CD4-positive, alpha-beta memory T cell (primary cell): Measurements from ENCODE around the gene KPTN. TPM values are rescaled to one million over a fixed set of nuclear protein-coding genes. Genes with fewer than 3 reads are reported as not detected.

Experiments used
- polyA plus RNA-seq, 2 donors: library from polyadenylated mRNA; unstranded; fragments of 300-500 nt; fragmentation: Illumina TruSeq; gene quantifications; one replicate each; pipeline ENCODE4 v1.2.3, GENCODE V29; 2021
- total RNA-seq, 2 experiments: library from RNA; stranded (reverse); gene quantifications; one replicate each; pipeline ENCODE4 v1.2.3, GENCODE V29; 2021

KPTN gene
- total and polyA plus RNA-seq, 4 experiments from 2014 or later = 4.0 to 10.6 (median 4.6) TPM

Other genes starting within 250 kb of the KPTN start
- gene CCDC9, start 227.7 kb downstream of the KPTN start, total RNA-seq = 10 to 100 TPM; 39.5 to 40.4 TPM
- 10 to 100 TPM in 1 of 2 donors, 1 to 10 TPM in 1; 4.6 to 11.9 TPM for gene CCDC9, start 227.7 kb downstream of the KPTN start, polyA plus RNA-seq
- 10 to 100 TPM; 15.1 to 16.7 TPM for gene INAFM1, start 209.3 kb downstream of the KPTN start, total RNA-seq
- 1 to 10 TPM; 1.8 to 1.9 TPM for gene INAFM1, start 209.3 kb downstream of the KPTN start, polyA plus RNA-seq
- gene C5AR1, start 174.4 kb downstream of the KPTN start, total RNA-seq = 1 to 10 TPM; 4.1 to 4.6 TPM
- gene C5AR1, start 174.4 kb downstream of the KPTN start, polyA plus RNA-seq = not detected
- 1 to 10 TPM; 2.1 to 2.9 TPM for gene C5AR2, start 152.0 kb downstream of the KPTN start, total RNA-seq
- gene C5AR2, start 152.0 kb downstream of the KPTN start, polyA plus RNA-seq = under 1 TPM; 0.10 to 0.11 TPM
- 10 to 100 TPM; 26.5 to 27.3 TPM for gene DHX34, start 134.9 kb downstream of the KPTN start, total RNA-seq
- gene DHX34, start 134.9 kb downstream of the KPTN start, polyA plus RNA-seq = 1 to 10 TPM; 1.7 to 7.4 TPM
- gene MEIS3, start 64.7 kb downstream of the KPTN start, total RNA-seq = under 1 TPM in 1 of 2 experiments, not detected in 1; 0.35 TPM
- gene MEIS3, start 64.7 kb downstream of the KPTN start, polyA plus RNA-seq = under 1 TPM in 1 of 2 donors, not detected in 1; 0.71 TPM
- not detected for gene SLC8A2, start 12.3 kb downstream of the KPTN start, total RNA-seq
- not detected for gene SLC8A2, start 12.3 kb downstream of the KPTN start, polyA plus RNA-seq
- gene NAPA, start 30.8 kb upstream of the KPTN start, total RNA-seq = 10 to 100 TPM; 84.1 to 88.1 TPM
- gene NAPA, start 30.8 kb upstream of the KPTN start, polyA plus RNA-seq = 100 to 1,000 TPM in 1 of 2 donors, 10 to 100 TPM in 1; 90.8 to 129 TPM
- gene ZNF541, start 88.9 kb upstream of the KPTN start, total RNA-seq = under 1 TPM; 0.53 to 0.79 TPM
- under 1 TPM in 1 of 2 donors, not detected in 1; 0.09 TPM for gene ZNF541, start 88.9 kb upstream of the KPTN start, polyA plus RNA-seq
- 10 to 100 TPM; 31.7 to 32.9 TPM for gene BICRA, start 124.9 kb upstream of the KPTN start, total RNA-seq
- 1 to 10 TPM in 1 of 2 donors, not detected in 1; 2.3 TPM for gene BICRA, start 124.9 kb upstream of the KPTN start, polyA plus RNA-seq
- gene EHD2, start 229.2 kb upstream of the KPTN start, total RNA-seq = not detected
- gene EHD2, start 229.2 kb upstream of the KPTN start, polyA plus RNA-seq = not detected